NCI-H2227 (cell line): ENCODE data around the gene KIF26B.

Source experiments
- DNase-seq: peaks from one replicate; lab custom pipeline; 2025; ENCODE audit not compliant: unreplicated experiment; lab: John Stamatoyannopoulos, UW

KIF26B gene

GRCh38 chr1:245544236-245544635 lies 389.5 kb downstream of the KIF26B start:
- no peak for DNase-seq

GRCh38 chr1:245546875-245547274 lies 392.1 kb downstream of the KIF26B start:
- DNase-seq = peak; percentile 18

GRCh38 chr1:245549996-245550719 lies 395.4 kb downstream of the KIF26B start:
- DNase-seq = no peak

DNA sequence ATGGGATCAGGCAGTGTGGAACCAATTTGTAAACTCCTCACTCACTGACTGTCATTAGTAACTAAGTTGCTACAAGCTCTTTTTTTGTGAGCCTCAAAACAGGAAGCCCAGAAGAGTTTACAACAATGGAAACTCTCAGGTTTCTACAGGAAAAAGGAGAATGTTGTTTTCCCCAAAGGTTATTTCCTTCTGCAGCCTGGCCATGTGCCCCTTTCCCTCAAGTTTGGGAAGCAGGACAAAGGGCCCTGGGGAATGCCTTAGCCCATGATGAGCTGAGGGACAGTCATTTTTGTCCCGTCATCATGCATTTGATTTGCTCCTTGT lies 395.9 kb downstream of the KIF26B start:
- no peak for DNase-seq

GRCh38 chr1:245551536-245551935 lies 396.8 kb downstream of the KIF26B start:
- DNase-seq = no peak

GRCh38 chr1:245552331-245552730 lies 397.5 kb downstream of the KIF26B start:
- no peak for DNase-seq

GRCh38 chr1:245556057-245556456 lies 401.3 kb downstream of the KIF26B start:
- no peak for DNase-seq

DNA sequence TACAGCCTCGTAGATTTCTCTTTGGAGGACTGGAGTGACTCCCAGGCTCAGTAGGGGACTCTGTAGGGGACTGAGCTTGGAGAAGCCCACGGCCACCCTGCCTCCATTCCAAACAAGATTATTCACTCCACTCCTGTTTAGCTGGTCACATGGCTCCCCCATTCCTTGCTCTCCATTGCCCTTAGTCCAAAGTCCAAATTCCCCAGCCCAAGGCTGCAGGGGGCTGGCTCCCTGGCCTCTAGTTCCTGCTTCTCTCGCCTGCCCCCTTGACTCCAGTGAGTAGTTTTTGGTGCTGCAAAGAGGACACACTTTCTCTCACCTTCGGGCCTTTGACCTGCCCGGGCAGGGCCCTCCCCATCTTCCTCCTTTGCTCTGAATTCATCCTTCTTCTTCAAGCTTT lies 403.3 kb downstream of the KIF26B start:
- no peak for DNase-seq

DNA sequence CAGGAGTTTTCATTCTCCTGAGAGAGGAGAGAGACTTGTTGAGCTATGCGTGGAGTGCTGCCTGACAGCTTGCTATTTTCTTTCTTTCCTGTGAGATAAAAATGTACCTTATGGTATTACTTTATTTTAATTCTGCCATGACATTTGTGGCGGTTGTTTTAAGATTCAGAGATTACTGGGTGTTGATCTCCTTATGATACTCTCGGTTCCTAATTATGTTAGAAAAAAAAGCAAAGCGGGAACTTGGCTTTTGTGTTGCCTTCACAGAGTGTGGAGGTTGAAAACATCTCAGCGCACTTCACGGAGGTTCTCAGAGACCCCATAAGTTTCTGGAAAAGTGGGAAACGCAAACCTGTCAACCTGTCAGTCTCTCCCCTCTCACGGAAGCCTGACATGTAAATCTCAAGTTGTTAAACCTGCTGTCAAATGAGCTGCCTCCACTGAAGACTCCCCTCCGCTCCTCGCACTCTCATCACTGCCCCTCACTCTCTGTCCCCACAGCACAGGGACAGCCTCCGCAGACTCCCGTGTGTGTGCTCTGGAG lies 405.6 kb downstream of the KIF26B start:
- DNase-seq = no peak

GRCh38 chr1:245561665-245562234 lies 407.0 kb downstream of the KIF26B start:
- DNase-seq = no peak

DNA sequence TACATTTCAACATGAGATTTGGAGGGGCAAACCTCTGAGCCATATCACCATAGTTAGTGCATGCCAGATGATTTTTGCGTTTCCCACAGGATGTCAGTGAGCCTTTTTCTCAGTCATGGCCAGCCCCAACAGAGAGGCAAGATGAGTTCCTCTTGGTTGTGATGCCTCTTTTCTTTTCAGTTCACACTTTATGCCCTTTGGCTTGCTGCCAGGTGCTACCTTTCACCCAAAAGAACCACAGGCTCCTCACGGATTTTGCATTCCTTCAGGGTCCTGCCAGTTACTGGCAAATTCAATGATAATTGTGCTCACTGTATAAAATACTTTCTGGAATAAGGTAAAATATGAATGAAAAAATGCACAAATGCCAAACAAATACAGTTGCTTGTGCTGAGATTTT lies 411.3 kb downstream of the KIF26B start:
- DNase-seq = no peak

DNA sequence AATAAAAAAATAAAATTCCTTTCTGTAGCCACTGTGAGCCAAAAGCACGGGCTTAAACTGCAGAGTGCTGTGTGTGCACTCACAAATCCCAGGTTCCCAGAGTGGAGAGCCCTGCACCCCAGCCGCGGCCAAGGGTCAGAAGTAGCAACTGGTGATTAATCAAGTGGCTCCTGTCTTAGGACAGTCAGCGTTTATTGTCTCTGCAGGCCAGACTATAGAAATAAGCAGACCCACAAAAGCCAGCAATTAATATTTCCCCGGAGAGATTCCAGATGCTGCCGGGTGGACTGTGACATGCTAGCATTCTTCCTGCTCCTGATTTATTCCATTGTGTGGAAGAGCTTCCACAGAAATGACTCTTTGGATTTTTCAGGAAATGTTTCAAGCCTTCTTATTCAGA lies 412.2 kb downstream of the KIF26B start:
- DNase-seq = peak; percentile 56

DNA sequence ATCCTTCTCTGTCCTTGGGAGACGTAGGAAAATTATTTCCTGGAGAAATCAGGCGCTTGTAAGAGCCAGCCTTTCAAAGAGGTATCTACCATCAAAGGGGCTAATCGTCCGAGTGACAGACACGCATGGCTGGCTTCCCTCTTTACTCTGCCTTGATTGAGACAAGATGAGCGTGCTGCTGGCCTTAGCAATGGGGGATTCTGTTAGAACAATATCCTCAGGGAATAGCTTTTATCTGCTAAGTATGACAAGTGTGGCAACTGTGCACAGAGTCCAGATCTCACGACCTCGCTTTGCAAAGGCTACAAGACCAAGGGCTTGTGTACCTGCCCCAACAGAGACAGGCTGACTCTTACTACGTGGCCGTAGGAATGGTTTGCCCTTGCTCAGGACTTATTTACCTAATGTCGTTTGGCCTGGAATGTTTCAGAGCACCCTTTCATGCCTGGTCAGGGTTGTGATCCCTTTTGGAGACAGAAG lies 417.1 kb downstream of the KIF26B start:
- no peak for DNase-seq

GRCh38 chr1:245572709-245573108 lies 417.9 kb downstream of the KIF26B start:
- DNase-seq = no peak

DNA sequence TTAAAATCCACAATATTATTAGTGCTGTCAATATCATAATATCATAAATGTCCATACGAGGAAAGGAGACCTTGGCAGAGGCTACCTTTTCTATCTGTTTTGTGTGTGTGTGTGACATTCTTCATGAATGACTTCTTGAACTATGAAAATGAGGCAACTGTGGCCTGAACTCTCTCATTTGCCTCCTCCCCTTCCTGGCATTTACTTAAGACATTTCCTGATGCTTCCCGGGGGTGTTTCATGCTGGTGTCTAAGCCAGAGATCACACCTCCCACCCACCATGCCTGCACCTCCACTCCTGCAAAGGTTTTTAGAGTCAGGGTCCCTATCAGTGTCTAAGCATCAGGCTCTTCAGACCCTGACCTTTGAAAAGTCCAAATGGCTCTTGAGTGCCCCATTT lies 420.9 kb downstream of the KIF26B start:
- DNase-seq = no peak

- DNase-seq = no peak
Observed at GRCh38 chr1:245576323-245576722, 421.5 kb downstream of the KIF26B start.

- DNase-seq = no peak
Observed at GRCh38 chr1:245577191-245578157, 422.7 kb downstream of the KIF26B start.

- DNase-seq = no peak
Observed at GRCh38 chr1:245578308-245578707, 423.5 kb downstream of the KIF26B start.

DNA sequence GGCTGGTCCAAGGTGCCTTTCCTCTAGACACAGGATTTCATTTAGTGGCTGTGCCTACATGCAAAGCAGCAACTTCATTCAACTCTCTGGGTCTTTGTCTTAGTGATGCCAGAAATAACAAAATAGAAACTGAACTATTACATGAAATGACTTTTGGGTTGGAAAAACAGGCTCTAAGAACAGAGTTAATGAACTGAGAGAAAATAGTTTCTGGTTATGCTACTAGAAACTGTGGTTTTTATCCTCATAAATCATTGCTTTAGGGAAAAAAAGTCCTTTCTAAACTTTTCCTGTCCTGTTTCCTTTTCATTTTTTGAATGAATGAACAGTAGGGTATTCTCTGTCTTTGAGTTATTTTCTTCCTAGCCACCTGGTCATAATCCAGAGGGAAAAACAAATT lies 424.0 kb downstream of the KIF26B start:
- DNase-seq = no peak

DNA sequence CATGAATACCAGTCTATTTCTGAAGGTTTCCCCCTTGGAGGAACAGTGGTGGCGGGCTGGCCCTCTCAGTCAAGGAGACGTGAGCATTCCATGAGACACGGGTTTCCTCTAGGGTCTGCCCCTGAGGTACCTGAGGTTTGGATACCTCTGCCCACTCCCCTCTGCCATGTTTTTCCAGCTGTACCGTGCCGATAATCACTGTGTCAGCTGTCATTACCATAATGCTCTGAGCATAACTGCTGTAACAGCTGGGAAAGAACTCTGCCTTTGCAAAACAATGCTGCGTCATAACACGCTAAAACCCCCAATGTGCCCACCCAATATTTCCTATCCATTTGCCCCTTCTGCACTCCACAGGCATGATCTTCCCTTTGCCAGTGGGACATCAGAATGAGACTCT lies 425.1 kb downstream of the KIF26B start:
- no peak for DNase-seq

DNA sequence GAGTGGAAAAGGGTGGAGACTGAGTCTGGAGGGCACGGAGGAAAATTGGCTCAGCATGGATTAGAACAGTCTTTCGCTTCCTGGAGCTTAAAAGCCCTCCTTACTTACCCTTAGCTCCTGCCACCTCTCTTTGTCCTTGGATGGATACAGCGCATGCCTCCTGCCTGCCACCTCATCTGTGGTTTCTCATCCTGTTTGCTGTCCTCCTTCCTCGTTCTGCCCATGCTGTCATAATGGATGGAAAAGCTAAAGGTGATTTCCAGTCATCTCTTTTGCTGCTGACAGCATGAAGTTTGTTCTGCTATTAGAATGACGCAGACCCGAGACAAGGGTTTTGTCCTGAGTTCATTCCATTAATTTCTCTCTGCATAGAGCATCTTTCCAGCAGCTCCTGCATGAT lies 425.9 kb downstream of the KIF26B start:
- no peak for DNase-seq

- DNase-seq = peak; percentile 29
Observed at GRCh38 chr1:245582026-245582425, 427.2 kb downstream of the KIF26B start.
